Heart right ventricle (tissue), 16 donors: Measurements from ENCODE around the gene VIPR2. TPM values are rescaled to one million over a fixed set of nuclear protein-coding genes. Genes with fewer than 3 reads are reported as not detected.

ENCODE experiments used
- ATAC-seq, 8 donors: fragments of 200-7000 bp; cut with Tn5 transposase; one replicate each; pipeline ENCODE4 v1.9.1; 2020; ENCODE audit warnings: mild to moderate bottlenecking in 8 of 8, moderate library complexity in 8 of 8, moderate number of reproducible peaks in 1 of 8
- DNase-seq, 2 donors: peaks; one replicate each; pipeline ENCODE4 v3.0.0-alpha.2; 2020
- H3K27ac ChIP-seq, 10 donors: fragments of 200-600 bp; sonication (generic) in 2 of 10; one replicate each; pipeline versions ENCODE4 v1.5.0 to v1.8.0; 2020 to 2022; ENCODE audit warnings: mild to moderate bottlenecking in 3 of 10
- H3K27me3 ChIP-seq, 7 donors: fragments of 200-600 bp; one replicate each; pipeline ENCODE4 v1.8.0; 2021 to 2022; ENCODE audit warnings: mild to moderate bottlenecking in 2 of 7
- H3K36me3 ChIP-seq, 9 donors: fragments of 200-600 bp; sonication (generic) in 1 of 9; one replicate each; pipeline versions ENCODE4 v1.5.0 to v1.8.0; 2020 to 2022; ENCODE audit warnings: mild to moderate bottlenecking in 2 of 9
- H3K4me1 ChIP-seq, 9 donors: fragments of 200-600 bp; sonication (generic) in 1 of 9; one replicate each; pipeline versions ENCODE4 v1.5.0 to v1.8.0; 2020 to 2022; ENCODE audit warnings: mild to moderate bottlenecking in 4 of 9
- H3K4me3 ChIP-seq, 10 donors: fragments of 200-600 bp; sonication (generic) in 2 of 10; one replicate each; pipeline versions ENCODE4 v1.5.0 to v1.8.0; 2020 to 2022; ENCODE audit warnings: mild to moderate bottlenecking in 7 of 10, moderate library complexity in 2 of 10
- H3K9me3 ChIP-seq, 11 donors: fragments of 200-600 bp in 10 of 11; sonication (generic) in 2 of 11; one replicate each; pipeline versions ENCODE4 v1.5.0 to v1.8.0; 2013 to 2022; ENCODE audit warnings: mild to moderate bottlenecking in 2 of 11, control low read depth in 1 of 11, moderate library complexity in 1 of 11
- CTCF ChIP-seq, 9 donors: fragments of 200-600 bp; sonication (generic) in 2 of 9; IDR thresholded peaks; one replicate each; pipeline versions ENCODE4 v1.5.0 to v1.8.0; 2021 to 2022; ENCODE audit warnings: antibody characterized with exemption in 9 of 9, mild to moderate bottlenecking in 5 of 9, moderate library complexity in 1 of 9
- WGBS, 2 donors: extraction: QIAGEN DNeasy Blood & Tissue Kit; methylation state at CpG; one replicate each; pipeline ENCODE4 v1.1.7; 2013; ENCODE audit warnings: inconsistent platforms in 1 of 2; 5-methylcytosine and 5-hydroxymethylcytosine counted together
- intact Hi-C, 10 donors: fragments of 100-400 bp; cut with DNase I; formaldehyde crosslinking; loops; one replicate each; pipeline versions ENCODE4 v1.11.1 to v1.14.2; 2022
- polyA plus RNA-seq, 2 donors: library from polyadenylated mRNA; stranded (reverse); fragments of 200-250 nt; gene quantifications; one replicate each; pipeline ENCODE4 v1.2.3, GENCODE V29; 2013
- total RNA-seq, 10 donors: library from RNA; stranded (reverse); fragmentation: NEBNext Ultra II Directional in 3 of 10; extraction: Animal tissue kit (Norgen Biotek cat#: 25700) in 3 of 10; gene quantifications; one replicate each; pipeline versions ENCODE4 v1.2.1 to v1.2.4, GENCODE V29; 2021 to 2023
- donor health status: Arrhythmogenic right ventricular cardiomyopathy.
- donor health status: ischemic (EF 13 %, LVEDD 7.1; RV severe dilation, severe dysfunction).
- donor health status: healthy with polysubstance abuse.
- donor health status: DM: no; HTN: yes; CAD: no.
- donor health status: DM: no; HTN: no; CAD: no.
- donor health status: ischemic (EF 25% LVEDD 6.9; RV normal size, moderate dysfunction).
- donor health status: ischemic (EF 25% LVEDD 5.7; RV mildly dilated, moderate dysfunction).
- donor health status: healthy.
- donor health status: DM: yes; HTN: yes; CAD: no.
- donor health status: Ischemic cardiomyopathy.
- donor health status: ischemic (EF 35%, LVEDD 5.7; RV mildly dilated, moderate dysfunction).
- donor health status: nonischemic (EF 11% LVEDD 7.7; RV severe dilation, severe dysfunction).
- donor health status: DM: yes; HTN: yes; CAD: no.
- donor health status: PGD.
- donor health status: ischemic (EF 29% LVEDD 5.4; RV normal size, mild dysfunction).
- donor health status: nonischemic (EF 23%, LVEDD 6.1; RV moderate dilation, normal function).

VIPR2 gene
- total and polyA plus RNA-seq, 12 donors: 3.0 to 30.6 (median 19.1) TPM

DNA sequence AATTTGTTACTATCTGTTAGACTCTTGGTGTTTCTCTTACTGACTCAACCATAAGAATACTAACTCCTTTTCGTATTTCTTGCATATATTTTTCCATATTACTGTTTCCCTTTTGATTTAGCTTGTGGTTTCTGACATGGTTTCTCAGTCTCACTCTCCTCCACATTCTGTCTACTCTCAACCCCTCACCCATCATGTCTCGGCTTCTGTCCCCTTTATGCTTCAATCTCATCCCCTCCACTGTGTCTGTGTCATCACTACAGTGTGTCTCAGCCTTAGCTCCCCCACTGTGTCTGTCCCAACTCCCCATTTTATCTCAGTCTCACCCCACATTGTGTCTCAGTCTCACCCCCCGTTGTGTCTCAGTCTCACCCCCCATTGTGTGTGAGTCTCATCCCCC, 126.9 kb downstream of the VIPR2 start:
- peaks cover 0 to 38% (median 21%) of the 10 kb centered on the region in 9 donors for H3K4me1 ChIP-seq
- no peak for TF ChIP-seq CTCF (IDR thresholded peaks at IDR 0.05)
- H3K9me3 ChIP-seq: no peaks in the 10 kb centered on the region
- no peak for ATAC-seq
- H3K27me3 ChIP-seq: no peaks in the 10 kb centered on the region
- intact Hi-C loops: loop anchor here in 1 of 10 donors (10.0 kb wide), 1 partner anchor 127 kb away; the partner anchor contains the start of gene VIPR2
- 85 to 88% methylated on average over 3 of the region's 3 CpGs for WGBS, 2 donors
- no peak for DNase-seq
- no peak overlapping the region for H3K27ac ChIP-seq
- H3K4me3 ChIP-seq: no peak overlapping the region
- no peaks in the 10 kb centered on the region for H3K36me3 ChIP-seq

DNA sequence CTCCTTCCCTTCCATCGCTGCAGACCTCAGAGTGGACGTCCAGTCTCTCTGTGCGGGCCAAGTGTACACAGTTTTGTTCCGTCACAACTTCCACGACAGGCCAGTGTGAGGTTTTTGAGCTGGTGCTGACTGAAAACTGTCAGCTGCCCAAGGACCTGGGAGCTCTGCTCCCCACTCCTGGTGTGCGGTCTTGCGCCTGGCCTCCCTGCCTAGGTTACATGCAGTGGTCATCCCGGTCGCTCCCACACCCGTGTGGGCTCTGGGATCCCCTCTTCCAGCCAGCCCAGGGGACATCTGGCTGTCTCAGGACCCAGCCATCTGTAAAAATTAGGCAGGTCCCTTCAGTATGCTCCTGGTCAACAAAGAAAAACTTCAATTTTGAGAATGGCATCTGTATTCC, 127.5 kb downstream of the VIPR2 start:
- no peak overlapping the region for H3K27ac ChIP-seq
- H3K36me3 ChIP-seq: no peaks in the 10 kb centered on the region
- 88 to 91% methylated on average over 10 of the region's 10 CpGs for WGBS, 2 donors
- intact Hi-C loops: loop anchor here in 1 of 10 donors (10.0 kb wide), 1 partner anchor 128 kb away; the partner anchor contains the start of gene VIPR2
- TF ChIP-seq CTCF (IDR thresholded peaks at IDR 0.05): no peak
- no peaks in the 10 kb centered on the region for H3K9me3 ChIP-seq
- DNase-seq: no peak
- peaks cover 0 to 43% (median 25%) of the 10 kb centered on the region in 9 donors for H3K4me1 ChIP-seq
- no peak for ATAC-seq
- H3K4me3 ChIP-seq: no peak overlapping the region
- no peaks in the 10 kb centered on the region for H3K27me3 ChIP-seq

DNA sequence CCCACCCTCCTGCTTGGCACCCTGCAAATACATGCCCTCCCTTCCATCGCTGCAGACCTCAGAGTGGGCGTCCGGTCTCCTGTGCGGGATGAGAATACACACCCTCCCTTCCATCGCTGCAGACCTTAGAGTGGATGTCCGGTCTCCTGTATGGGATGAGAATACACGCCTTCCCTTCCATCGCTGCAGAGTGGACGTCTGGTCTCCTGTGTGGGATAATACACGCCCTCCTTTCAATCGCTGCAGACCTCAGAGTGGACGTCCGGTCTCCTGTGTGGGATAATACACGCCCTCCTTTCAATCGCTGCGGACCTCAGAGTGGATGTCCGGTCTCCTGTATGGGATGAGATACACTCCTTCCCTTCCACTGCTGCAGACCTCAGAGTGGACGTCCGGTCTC, 128.1 kb downstream of the VIPR2 start:
- TF ChIP-seq CTCF (IDR thresholded peaks at IDR 0.05): no peak
- intact Hi-C loops: loop anchor here in 1 of 10 donors (10.0 kb wide), 1 partner anchor 128 kb away; the partner anchor contains the start of gene VIPR2
- Histone ChIP-seq H3K27me3 (no peaks in the 10 kb centered on the region), H3K4me3 (no peak overlapping the region), H3K36me3 (no peaks in the 10 kb centered on the region), H3K9me3 (no peaks in the 10 kb centered on the region), H3K4me1 (peaks cover 0 to 44% (median 30%) of the 10 kb centered on the region in 9 donors), H3K27ac (no peak overlapping the region)
- no peak for DNase-seq
- no peak for ATAC-seq
- 90 to 92% methylated on average over 19 of the region's 19 CpGs for WGBS, 2 donors

DNA sequence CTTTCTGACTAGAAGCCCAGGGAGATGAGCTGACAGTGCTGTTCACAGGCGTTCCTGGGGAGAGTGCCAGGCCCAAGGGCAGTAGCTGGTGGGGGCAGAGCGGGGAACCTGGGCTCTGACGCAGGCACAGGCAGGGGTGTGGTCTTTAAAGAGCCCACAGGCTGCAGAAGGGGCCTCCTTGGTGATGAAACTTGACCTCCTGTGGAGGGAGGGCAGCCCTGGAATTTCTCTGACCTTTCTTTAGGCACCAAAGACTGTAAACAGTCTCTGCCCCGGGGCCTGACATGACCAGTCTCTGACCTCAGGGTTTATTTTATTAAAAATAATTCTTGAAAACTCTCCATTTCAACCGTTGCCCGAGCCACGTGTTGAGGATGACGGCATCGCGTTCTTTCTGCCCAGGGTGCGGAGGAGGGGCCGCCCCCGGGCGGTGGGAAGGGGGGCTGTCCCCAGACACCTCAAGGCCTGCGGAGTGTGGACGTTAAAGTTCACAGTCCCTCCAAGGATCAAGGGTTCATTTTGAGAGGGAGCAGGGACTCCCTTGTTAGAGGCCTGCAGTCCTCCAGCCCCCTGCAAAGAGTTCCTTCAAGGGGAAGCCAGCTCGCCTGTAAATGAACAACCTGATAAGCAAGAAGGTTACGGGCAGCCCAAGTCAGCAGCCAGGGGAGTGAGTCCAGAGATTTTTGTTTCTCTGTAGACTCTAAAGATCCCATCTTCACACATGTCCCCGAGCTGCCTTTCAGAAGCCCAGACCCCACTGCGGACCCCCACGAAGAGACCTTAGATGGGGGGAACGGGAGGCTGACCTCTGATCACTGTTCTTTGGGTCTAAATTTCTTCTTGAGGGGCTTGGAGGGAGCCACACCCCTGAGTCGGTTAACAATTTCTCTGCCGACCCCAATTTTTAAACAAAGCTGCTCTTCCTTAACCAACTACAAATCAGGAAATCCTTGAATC, 128.9 kb downstream of the VIPR2 start:
- 48 to 54% methylated on average over 24 of the region's 24 CpGs for WGBS, 2 donors
- peak; percentile 62 to 93 (median 84) for ATAC-seq
- H3K4me1 ChIP-seq: peaks cover 0 to 46% (median 31%) of the 10 kb centered on the region in 9 donors

More for the DNA sequence above, 128.9 kb downstream of the VIPR2 start:
- Histone ChIP-seq H3K4me3 (no peak overlapping the region), H3K27me3 (no peaks in the 10 kb centered on the region), H3K9me3 (no peaks in the 10 kb centered on the region), H3K27ac (peak overlapping the region; percentile 17 to 85 (median 75)), H3K36me3 (no peaks in the 10 kb centered on the region)
- no peak for TF ChIP-seq CTCF (IDR thresholded peaks at IDR 0.05)
- peak; percentile 66 to 73 for DNase-seq
- intact Hi-C loops: loop anchor here in 1 of 10 donors (10.0 kb wide), 1 partner anchor 129 kb away; the partner anchor contains the start of gene VIPR2
